ENCODE results near the gene VCAN.
"Not testable (repeated sequence)": the region's sequence is repeated elsewhere in the genome, so short reads cannot be mapped to it uniquely, and the experiment has no call there.

The VCAN gene

DNA sequence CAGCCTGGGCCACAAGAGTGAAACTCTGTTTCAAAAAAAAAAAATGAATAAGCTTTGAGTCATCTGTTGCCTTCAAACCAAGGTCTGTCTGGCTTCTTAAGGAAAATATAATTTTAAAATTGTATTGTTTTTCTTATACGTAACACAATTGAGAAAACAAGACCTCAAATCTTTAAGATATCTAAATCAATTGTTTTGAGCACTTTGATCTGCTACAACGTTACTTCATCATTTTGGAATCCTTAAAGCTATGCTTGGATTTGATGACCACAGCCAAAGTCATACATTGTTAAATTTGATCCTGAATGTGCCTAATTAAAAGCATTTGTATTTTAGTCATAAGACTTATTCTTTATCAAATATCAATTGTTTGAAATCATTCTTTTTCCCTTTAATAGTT is 37.7 kb upstream of the VCAN start:
- no peak for DNase-seq (ENCODE audit: low spot score)
- H3K4me3 ChIP-seq: no peak overlapping the region
- H3K27ac ChIP-seq: no peak overlapping the region
- TF ChIP-seq, protein P1, sequence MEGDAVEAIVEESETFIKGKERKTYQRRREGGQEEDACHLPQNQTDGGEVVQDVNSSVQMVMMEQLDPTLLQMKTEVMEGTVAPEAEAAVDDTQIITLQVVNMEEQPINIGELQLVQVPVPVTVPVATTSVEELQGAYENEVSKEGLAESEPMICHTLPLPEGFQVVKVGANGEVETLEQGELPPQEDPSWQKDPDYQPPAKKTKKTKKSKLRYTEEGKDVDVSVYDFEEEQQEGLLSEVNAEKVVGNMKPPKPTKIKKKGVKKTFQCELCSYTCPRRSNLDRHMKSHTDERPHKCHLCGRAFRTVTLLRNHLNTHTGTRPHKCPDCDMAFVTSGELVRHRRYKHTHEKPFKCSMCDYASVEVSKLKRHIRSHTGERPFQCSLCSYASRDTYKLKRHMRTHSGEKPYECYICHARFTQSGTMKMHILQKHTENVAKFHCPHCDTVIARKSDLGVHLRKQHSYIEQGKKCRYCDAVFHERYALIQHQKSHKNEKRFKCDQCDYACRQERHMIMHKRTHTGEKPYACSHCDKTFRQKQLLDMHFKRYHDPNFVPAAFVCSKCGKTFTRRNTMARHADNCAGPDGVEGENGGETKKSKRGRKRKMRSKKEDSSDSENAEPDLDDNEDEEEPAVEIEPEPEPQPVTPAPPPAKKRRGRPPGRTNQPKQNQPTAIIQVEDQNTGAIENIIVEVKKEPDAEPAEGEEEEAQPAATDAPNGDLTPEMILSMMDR (IDR thresholded peaks at IDR 0.05): no peak

DNA sequence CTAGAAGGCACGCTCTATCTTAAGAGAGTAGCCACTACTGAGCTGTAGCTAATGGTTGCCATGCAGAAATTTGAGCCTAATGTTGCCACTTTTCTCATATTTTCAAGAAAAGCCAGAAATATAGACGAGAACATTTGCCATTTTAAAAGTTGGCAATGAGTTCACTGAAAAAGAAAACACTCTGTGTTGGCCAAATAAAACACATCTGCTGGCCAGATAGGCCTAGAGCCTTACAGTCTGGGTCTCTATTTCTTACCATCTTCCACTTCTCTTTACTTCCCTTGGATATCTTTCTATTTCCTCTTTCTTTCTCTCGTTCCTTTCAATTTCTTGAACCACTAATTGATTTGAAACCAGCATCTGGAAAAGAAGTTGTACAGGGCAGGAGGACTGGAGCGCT is 36.6 kb upstream of the VCAN start:
- no peak for DNase-seq (ENCODE audit: low spot score)
- TF ChIP-seq, protein P1 (IDR thresholded peaks at IDR 0.05): no peak
- Histone ChIP-seq H3K27ac (peak overlapping the region; percentile 39 to 61), H3K4me3 (no peak overlapping the region)

DNA sequence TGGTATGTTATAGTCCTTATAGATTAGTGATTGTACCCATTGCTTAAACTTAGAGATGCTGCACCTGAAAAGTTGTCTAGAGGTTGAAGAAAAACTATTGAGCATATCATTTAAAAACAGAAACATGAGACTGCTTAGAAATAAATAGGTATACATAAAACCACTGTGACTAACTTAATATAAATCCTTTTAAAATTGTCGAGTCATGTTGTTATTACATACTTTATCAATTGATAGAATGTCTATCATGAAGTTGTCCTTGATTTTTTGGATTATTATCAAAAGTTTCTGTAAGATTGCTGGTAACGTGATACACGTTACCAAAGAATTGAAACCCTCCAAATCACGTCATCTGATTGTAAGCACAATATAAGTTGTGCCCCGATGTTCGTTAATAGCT is 35.3 kb upstream of the VCAN start:
- TF ChIP-seq, protein P1 (IDR thresholded peaks at IDR 0.05): no peak

DNA sequence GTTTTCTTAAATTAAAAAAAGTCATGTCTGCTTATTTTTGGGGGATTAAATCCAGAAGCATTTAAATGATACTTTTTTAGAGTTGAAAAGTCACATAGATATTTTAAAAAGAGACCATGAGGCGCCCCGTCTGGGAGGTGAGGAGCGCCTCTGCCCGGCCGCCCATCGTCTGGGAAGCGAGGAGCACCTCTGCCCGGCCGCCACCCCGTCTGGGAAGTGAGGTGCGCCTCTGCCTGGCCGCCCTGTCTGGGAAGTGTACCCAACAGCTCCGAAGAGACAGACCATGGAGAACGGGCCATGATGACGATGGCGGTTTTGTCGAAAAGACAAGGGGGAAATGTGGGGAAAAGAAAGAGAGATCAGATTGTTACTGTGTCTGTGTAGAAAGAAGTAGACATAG is 33.8 kb upstream of the VCAN start:
- H3K27ac ChIP-seq; H3K4me3 ChIP-seq; DNase-seq (ENCODE audit: low spot score): not testable (repeated sequence)

More for the DNA sequence above, 35.3 kb upstream of the VCAN start:
- Histone ChIP-seq H3K4me3 (no peak overlapping the region), H3K27ac (no peak overlapping the region)
- DNase-seq (ENCODE audit: low spot score): no peak

DNA sequence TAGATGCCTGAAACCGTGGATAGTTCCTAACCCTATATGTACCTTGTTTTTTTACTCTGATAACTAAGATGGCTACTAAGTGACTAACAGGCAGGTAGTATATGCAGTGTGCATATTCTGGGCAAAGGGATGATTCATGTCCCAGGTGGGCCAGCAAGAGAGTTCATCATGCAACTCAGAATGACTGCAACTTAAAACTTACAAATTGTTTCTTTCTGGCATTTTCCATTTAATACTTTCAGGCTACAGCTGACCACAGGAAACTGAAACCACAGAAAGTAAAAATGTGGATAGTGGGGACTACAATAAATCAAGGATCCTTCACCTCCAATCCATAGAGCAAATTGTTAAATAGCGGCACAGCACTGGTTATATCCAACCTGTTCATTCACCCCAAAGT is 30.7 kb upstream of the VCAN start:
- H3K4me3 ChIP-seq: no peak overlapping the region
- H3K27ac ChIP-seq: no peak overlapping the region
- TF ChIP-seq, protein P1 (IDR thresholded peaks at IDR 0.05): no peak
- DNase-seq (ENCODE audit: low spot score): no peak

DNA sequence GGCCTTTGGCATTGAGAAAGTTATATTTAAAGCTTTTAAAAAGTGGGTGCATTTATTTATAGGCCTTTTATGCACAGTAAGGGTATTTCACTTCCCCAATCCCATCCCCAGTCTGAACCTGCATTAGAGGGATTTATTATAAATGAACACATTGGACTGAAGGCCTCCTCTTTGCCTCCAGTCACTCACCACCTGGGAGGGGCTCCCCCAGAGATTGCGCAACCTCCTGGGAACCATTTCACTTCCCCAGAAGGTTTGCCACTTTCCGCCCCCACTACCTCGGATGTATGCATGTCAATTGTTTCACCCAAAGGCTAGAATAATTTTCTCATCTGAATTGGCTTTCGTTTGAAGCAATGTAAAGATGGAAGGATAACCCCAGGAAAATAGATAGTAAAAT is 29.8 kb upstream of the VCAN start:
- Histone ChIP-seq H3K4me3 (no peak overlapping the region), H3K27ac (no peak overlapping the region)
- DNase-seq (ENCODE audit: low spot score): no peak
- TF ChIP-seq, protein P1 (IDR thresholded peaks at IDR 0.05): no peak

DNA sequence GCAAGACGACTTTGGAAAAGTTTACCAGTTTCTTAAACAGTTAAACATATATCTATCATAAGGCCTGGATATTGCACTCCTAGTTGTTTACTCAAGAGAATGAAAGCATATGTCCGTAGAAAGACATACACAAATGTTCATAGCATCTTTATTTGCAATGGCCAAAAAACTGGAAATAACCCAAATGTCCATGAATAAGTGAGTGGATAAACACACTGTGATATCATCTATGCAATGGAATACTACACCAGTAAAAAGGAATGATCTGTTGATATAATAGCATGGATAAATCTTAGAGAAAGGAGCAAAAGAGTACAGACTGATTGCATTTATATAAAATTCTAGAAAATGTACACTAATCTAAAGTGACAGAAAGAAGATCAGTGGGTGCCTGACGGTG is 28.0 kb upstream of the VCAN start:
- Histone ChIP-seq H3K4me3 (no peak overlapping the region), H3K27ac (no peak overlapping the region)
- DNase-seq (ENCODE audit: low spot score): no peak
- TF ChIP-seq, protein P1 (IDR thresholded peaks at IDR 0.05): no peak

DNA sequence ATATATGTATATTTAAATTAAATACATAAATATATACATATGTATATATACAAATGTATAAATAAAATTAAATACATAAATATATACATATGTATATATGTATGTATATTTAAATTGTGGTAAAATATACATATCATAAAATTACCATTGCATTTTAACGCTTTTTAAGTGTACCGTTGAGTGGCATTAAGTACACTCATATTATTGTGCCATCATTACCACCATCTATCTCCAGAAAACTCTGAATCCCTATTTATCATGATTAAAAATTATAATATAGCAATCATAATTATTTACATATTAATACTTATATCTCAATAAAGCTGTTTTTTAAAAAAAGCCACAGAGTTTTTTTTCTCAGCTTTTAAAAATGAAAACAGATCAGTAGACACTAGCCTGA is 27.1 kb upstream of the VCAN start:
- DNase-seq (ENCODE audit: low spot score): no peak
- TF ChIP-seq, protein P1 (IDR thresholded peaks at IDR 0.05): no peak
- no peak overlapping the region for H3K4me3 ChIP-seq

More for the DNA sequence above, 27.1 kb upstream of the VCAN start:
- no peak overlapping the region for H3K27ac ChIP-seq

Measured in coronary artery (tissue), 2 donors.